LoVo (cell line): ENCODE data around the gene ADIPOR2.
"Not testable (repeated sequence)": the region's sequence is repeated elsewhere in the genome, so short reads cannot be mapped to it uniquely, and the experiment has no call there.

Source experiments
- DNase-seq: peaks from one replicate; pipeline ENCODE4 v3.0.0-alpha.2; 2016; ENCODE audit warnings: low spot score

ADIPOR2 gene

DNA sequence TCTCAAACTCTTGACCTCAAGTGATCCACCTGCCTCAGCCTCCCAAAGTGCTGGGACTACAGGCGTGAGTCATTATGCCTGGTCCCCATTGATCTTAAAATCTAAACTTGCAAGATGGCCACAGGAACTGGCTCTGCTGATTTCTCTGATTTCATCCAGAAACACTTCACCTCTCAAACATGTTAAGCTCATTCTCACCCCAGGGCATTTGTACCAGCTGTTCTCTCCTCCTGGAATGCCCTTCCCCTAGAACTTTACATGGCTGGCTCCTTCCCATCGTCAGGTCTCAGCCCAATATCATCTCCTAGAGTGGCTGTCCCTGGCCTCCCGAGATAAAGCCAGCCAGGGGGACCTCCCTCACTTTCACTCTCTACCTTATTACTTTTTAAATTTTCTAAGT is 124.2 kb downstream of the ADIPOR2 start:
- no peak for DNase-seq

DNA sequence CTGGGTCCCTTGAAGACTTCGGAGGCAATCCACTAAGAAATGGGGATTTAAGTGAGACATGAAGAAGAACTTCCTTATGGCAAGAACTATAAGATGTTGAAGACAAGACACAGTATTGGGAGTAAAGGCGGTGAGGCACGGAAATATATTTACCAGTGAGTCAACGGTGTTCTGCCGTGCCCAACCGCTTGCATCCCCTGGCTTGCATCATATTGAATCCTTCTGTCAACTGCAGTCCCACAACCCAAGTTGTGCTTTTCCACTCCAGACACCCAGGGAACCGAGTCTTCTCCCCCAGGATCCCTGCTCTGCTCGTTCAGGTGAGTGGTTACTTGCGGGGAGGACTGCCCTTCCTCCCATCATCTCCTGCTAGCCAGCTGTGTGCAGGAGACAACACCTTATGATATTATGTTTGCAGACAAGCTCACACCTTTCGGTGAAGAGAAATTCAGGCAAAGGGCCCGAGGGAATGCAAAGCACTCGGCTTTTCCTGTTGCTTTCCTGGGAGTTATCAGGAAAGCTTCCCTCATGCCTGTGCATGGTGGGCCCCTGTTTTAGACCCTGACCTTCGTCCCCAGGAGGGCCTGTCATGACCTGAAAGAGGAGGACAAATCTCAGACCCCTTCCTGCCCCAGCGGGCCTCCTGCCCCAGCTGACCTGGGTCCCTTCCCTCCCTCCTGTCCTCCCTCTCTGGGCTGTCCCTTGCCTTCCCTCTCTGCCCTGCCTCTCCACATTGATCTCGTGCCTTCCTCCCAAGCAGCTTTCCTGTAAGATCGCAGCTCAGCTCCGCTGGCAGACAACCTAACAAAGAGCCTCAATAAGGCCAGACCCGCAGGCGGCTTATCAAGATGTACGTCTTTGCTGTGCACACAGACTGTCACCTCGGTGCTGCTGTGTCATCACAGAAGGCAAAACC is 125.2 kb downstream of the ADIPOR2 start:
- DNase-seq, result no peak

DNA sequence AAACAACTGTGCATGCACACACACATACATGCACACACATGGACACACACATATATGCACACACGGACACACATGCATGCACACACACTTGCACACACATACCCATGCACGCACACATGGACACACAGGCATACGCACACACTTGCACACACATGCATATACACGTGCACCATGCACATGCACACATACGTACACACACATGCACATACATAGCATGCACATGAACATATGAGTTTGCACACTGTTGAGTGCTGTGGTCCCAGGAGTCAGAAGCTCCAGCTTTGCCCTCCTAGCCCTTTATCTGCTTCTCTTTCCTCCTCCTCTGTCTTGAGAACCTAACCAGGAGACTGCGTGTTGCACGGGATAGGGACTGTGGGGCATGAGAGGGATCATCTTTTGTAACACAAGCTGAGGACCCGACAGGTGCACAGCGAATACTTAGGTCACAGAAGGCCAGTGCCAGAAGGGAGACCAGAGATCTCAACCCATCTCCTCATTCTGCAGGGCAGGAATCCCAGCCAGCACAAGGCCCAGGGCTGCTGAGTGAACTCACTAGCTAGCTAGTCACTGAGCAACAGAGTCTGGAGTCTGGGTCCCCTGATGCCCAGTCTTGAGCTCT is 126.0 kb downstream of the ADIPOR2 start:
- DNase-seq, result no peak

DNA sequence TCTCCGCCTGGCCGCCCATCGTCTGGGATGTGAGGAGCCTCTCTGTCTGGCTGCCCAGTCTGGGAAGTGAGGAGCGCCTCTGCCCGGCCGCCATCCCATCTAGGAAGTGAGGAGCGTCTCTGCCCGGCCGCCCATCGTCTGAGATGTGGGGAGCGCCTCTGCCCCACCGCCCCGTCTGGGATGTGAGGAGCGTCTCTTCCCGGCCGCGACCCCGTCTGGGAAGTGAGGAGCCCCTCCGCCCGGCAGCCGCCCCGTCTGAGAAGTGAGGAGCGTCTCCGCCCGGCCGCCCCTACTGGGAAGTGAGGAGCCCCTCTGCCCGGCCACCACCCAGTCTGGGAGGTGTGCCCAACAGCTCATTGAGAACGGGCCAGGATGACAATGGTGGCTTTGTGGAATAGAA is 127.1 kb downstream of the ADIPOR2 start:
- not testable (repeated sequence) for DNase-seq

DNA sequence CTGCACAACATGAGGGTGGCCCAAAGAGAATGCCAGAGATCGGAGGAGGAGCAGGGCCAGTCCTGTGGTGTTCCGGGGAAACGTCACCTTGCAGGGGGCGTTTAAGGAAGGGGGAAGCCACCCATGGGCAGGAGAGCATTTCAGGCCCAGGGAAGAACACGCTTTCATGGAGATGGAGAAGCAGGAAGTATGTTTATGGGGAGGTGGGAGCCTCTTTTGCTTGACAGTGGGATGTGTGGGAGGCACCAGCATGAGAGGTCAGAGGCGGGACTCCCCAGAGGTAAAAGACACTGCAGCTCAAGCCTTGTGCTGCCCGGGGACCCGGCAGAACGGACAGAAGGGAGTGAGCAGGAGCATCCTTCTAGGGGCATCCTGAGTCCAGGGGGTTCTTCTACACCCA is 128.2 kb downstream of the ADIPOR2 start:
- no peak for DNase-seq

GRCh38 chr12:1819571-1819970 is 128.7 kb downstream of the ADIPOR2 start:
- no peak for DNase-seq

DNA sequence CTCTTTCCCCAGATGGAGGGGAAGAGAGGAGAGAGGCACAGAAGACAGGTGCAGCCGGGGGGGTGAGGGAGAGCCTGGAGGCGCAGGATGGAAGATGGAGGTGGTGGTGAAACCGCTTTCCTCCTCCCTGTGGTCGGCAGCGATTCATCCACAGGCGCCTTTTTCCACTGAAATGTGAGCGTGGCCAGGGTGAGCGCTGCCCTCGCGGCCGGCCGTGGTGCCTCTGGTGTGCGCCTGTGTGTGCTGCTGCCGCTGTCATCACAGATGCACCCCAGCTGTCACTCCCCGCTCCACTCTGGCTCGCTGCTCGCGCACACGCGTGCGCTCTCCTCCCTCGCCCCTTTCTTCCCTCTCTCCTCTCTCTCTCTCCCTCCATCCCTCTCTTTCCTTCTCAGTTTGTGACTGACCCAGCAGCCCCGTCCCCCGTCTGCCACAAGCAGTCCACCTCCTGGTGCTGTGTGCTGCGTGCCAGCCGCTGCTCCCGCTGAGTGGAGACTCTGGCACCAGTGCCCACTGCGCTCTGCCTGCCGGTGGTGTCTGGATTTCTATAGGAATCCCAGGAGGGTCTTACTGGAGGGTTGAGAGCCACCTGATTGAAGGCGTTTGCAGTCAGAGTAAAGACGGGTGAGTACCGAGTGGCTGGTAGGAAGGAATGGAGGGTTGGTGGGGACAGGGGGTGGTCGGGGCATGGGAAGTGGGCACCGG is 129.5 kb downstream of the ADIPOR2 start, which contains the start of gene LRTM2:
TSS of gene LRTM2 (plus strand) at position 375 of the 705 bp plus-strand sequence. CDS start 7,584 bp downstream, outside the sequence.
- no peak for DNase-seq

- no peak for DNase-seq
Observed at GRCh38 chr12:1820896-1821291, 130.0 kb downstream of the ADIPOR2 start.

DNA sequence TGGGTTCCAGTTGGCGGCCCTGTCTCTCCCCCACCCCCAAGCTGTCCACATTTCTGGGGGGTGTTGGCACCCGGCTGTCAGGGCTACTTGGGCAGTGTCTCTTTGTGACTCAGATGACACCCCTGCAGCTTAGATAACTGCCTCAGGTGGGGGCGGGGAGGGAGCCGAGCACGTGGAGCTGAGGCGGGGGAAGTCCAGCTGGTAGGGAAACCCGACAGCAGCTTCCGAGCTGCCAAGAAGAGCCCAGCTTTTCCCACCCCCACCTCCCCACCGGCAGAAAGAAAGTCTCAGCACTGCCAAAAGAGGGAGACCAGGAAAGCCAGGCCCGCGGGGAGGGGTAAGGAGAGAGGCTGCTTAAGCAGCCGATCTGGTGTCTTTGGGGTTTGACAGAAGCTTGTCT is 130.9 kb downstream of the ADIPOR2 start:
- no peak for DNase-seq

DNA sequence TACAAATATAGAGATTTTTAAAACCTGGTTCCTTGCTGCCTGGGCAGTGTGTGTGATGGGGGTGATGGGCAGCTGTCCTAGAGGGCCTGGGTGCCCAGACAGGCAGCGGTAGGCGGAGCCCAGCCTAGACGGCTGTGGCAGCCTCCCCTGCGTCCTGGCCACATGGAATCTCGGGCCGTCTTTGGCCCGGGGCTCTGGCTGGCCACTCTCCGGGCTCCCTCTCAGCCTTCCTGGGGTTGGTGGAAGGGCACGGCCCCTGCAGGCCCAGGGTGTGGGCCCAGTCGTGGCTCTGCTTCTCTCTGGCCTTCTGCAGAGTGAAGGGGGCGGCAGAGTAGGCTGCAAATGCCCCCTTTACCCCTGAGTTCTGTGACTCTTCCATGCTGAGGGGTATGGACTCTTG is 131.8 kb downstream of the ADIPOR2 start:
- DNase-seq, result no peak

GRCh38 chr12:1823237-1823636 is 132.4 kb downstream of the ADIPOR2 start:
- no peak for DNase-seq

DNA sequence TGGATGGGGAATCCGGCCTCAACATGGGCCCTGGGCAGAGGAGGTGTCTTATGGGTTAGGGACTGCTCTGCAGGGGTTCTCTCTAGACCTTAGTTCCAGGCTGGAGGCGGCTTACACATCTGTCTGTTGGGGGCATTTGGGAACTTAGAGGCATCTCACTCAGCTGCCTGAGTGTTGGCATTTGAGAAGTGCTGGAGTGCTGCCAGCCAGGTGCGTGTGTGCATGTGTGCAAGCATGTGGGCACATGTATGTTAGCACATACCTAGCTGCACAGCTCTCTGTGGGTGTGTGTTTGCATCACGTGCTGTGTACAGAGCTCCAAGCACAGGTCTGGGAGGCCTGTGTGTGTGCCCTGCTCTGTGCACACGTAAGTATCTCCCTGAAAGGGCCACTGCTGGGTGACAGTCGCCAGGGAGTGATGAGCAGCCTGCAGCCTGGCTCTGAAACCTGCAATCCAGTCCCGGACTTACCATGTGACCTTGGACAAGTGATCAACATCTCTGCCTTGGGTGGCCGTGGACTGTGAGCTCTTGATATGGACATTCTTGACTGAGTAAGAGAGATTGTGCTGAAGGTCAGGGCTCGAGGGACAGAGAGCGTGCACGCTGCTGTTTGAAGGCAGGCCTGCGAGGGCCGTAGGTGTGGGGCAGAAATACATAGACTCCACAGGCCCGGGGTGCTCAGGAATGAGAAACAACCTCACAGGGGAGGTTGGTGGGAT is 134.7 kb downstream of the ADIPOR2 start:
- DNase-seq, result no peak

GRCh38 chr12:1826401-1826800 is 135.5 kb downstream of the ADIPOR2 start:
- DNase-seq, result no peak

- no peak for DNase-seq
Observed at GRCh38 chr12:1826867-1827705, 136.2 kb downstream of the ADIPOR2 start.

DNA sequence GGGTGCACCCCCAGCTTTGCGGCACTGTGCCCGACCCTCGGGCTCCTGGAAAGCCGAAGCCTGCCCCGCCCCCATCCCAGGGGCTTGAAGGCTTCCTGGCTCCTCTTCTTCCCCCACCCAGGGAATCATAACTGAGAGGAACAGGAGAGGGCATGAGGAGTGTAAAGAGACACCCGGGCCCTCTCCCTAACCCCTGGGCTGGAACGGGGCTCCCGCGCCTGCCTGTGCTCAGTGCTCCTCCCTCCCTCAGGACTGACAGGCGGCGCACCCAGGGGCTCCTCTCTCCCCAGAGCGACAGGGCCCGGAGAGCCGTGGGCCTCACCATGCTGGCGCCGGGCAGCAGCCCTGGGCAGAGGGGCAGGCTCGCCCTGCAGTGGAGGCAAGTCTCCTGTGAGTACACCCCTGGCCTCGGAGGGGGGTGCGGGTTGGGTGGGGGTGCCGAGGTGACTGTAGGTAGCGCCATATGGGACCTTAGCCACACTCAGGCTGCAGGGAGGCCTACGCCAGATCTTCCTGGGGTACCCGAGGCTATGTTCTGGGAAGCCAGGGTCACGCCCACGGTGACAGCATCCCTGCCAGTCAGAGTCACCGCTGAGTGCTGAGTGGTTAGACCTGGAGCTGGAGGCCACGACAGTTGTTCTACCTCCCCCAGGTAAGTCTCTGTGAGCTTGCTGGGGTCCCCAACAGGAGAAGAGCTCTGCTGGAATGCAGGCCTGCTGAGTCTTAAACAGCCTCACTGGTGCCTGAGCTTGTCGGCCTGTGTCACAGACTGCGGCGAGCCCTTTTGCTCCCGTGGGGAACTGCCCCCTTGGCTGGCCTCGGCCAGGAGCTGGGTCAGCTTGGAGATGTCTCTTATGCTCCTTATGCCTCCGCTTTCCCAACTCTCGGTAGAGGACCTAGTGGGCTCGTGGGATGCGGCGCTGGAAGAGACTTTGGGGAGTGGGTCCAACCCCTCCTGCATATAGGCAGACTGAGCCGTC is 137.2 kb downstream of the ADIPOR2 start:
- no peak for DNase-seq

DNA sequence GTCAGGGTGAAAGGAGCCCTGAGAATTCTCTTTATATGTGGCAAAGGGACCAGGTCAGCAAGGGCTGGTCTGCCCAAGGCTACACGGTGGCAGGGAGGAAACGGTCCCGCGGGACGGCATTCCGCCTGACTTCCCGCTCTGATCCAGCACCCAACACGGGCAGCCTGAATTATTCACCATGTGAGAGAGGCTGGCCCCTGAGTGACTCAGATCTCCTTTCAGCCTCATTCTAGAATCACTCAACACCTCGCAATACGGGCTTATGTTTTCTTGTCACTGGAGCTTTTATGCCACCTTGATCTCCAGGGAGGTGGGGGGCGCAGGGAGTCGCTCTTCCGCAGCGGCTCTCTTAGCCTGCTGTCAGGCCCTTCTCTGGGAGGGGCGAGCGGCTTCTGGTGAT is 138.0 kb downstream of the ADIPOR2 start:
- DNase-seq, result no peak

DNA sequence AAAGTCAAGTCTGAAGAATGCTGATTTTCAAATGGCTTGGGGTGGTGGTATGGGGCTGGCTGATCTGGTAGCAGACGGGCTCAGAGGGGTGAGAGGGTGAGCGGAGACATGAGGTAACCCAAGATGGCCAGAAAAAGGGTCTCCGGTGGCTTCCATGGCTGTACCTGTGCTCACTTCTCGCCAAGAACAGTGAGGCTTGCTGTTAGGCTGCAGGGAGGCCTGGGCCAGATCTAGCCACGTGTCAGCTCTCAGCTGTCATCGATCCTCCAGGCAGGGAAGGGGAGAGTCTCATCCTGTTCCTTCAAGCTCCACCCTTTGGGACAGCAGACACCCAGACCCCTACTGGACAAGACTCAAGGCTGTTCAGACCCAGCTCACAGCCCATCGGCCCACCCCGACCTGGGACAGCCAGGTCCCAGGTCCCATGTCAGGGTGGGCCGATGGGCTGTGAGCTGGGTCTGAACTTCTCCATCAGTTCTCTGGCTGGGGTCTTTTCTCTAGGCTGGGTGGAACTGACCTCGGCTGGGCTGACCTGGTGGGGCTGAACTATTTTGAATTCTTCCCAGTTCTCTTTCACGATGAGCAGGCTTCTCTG is 138.5 kb downstream of the ADIPOR2 start:
- no peak for DNase-seq

DNA sequence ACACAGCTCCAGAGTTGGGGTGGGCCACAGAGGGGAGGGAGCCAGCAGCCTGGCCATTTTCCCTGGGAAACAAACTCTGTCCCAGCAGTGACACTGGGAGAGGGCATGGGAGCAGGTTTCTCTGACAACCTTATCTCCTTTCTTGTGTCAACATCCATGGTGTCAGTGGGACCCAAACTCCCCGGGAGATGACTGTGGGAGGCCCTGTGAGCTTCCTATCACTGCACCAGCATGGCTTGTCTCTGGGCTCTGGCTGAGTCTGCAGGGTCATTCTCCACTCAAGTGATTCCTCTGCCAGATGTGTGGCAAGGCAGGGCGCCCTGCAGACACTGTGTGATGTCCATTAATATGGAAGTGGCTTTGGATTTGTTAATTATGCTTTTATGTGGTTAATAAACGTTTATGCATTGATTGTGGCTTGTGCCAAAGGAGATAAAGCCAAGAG is 139.6 kb downstream of the ADIPOR2 start:
- DNase-seq, result no peak
